ENCODE results near the gene KRT4. TPM values are rescaled to one million over a fixed set of nuclear protein-coding genes. Genes with fewer than 3 reads are reported as not detected.
A peak's percentile ranks its signal among the peaks of the same experiment; 100 is the strongest.

The KRT4 gene
- total RNA-seq, 1 experiment from 2014 or later = not detected

- TF ChIP-seq CTCF (IDR thresholded peaks at IDR 0.05 in 2 of 3, conservative IDR thresholded peaks at IDR 0.05 in 1 of 3; ENCODE audit: borderline replicate concordance in 1 of 3, insufficient read depth in 1 of 3, low read depth in 2 of 3, low read length in 2 of 3) = no peak
- no peak for TF ChIP-seq SP1 (IDR thresholded peaks at IDR 0.05; ENCODE audit: low read depth)
- TF ChIP-seq ZNF274 (IDR thresholded peaks at IDR 0.05; ENCODE audit: low read depth, low read length) = no peak
- TF ChIP-seq MAX (IDR thresholded peaks at IDR 0.05) = no peak
- TF ChIP-seq ZFX (IDR thresholded peaks at IDR 0.05) = no peak
- peak; percentile 26; the same call in 1 of the 2 replicates for TF ChIP-seq FOSL1 (IDR thresholded peaks at IDR 0.05; ENCODE audit: low read depth)
- no peak for TF ChIP-seq EGR1 (IDR thresholded peaks at IDR 0.05; ENCODE audit: low read depth)
- peak; percentile 46; the same call in 1 of the 2 replicates for ATAC-seq
- intact Hi-C loops (cut with micrococcal nuclease) = no loop called here
These were observed 15.8 kb downstream of the KRT4 start for GRCh38 chr12:52798003-52798670.

GRCh38 chr12:52797529-52797894 lies 16.4 kb downstream of the KRT4 start:
- H3K4me1 ChIP-seq (ENCODE audit: control insufficient read depth in 1 of 2, insufficient read depth in 2 of 2, low read length in 2 of 2) = peaks cover 8 to 42% of the 10 kb centered on the region in 2 experiments; a peak in 3 of 4 replicates
- intact Hi-C loops (cut with micrococcal nuclease) = no loop called here
- TF ChIP-seq TCF7L2 (IDR thresholded peaks at IDR 0.05; ENCODE audit: borderline replicate concordance, extremely low read depth, insufficient read depth, insufficient read length) = no peak
- TF ChIP-seq, protein P1, sequence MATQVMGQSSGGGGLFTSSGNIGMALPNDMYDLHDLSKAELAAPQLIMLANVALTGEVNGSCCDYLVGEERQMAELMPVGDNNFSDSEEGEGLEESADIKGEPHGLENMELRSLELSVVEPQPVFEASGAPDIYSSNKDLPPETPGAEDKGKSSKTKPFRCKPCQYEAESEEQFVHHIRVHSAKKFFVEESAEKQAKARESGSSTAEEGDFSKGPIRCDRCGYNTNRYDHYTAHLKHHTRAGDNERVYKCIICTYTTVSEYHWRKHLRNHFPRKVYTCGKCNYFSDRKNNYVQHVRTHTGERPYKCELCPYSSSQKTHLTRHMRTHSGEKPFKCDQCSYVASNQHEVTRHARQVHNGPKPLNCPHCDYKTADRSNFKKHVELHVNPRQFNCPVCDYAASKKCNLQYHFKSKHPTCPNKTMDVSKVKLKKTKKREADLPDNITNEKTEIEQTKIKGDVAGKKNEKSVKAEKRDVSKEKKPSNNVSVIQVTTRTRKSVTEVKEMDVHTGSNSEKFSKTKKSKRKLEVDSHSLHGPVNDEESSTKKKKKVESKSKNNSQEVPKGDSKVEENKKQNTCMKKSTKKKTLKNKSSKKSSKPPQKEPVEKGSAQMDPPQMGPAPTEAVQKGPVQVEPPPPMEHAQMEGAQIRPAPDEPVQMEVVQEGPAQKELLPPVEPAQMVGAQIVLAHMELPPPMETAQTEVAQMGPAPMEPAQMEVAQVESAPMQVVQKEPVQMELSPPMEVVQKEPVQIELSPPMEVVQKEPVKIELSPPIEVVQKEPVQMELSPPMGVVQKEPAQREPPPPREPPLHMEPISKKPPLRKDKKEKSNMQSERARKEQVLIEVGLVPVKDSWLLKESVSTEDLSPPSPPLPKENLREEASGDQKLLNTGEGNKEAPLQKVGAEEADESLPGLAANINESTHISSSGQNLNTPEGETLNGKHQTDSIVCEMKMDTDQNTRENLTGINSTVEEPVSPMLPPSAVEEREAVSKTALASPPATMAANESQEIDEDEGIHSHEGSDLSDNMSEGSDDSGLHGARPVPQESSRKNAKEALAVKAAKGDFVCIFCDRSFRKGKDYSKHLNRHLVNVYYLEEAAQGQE (IDR thresholded peaks at IDR 0.05; ENCODE audit: low read depth) = no peak
- TF ChIP-seq SP1 (IDR thresholded peaks at IDR 0.05; ENCODE audit: low read depth) = no peak
- TF ChIP-seq ZFX (IDR thresholded peaks at IDR 0.05) = no peak
- no peak for TF ChIP-seq EZH2phosphoT487 (IDR thresholded peaks at IDR 0.05; ENCODE audit: borderline replicate concordance)
- TF ChIP-seq YY1 (IDR thresholded peaks at IDR 0.05; ENCODE audit: extremely low read depth, insufficient replicate concordance, low read depth, low read length) = no peak

More at GRCh38 chr12:52798003-52798670, 15.8 kb downstream of the KRT4 start:
- H3K9me2 ChIP-seq (ENCODE audit: insufficient read depth) = no peaks in the 10 kb centered on the region
- H4K20me1 ChIP-seq (ENCODE audit: insufficient read depth) = no peaks in the 10 kb centered on the region
- ChIA-PET CTCF (no interaction called here), POLR2A (no interaction called here), RAD21 (ENCODE audit: low non-redundant PET in 1 of 2, low total read pairs in 2 of 2, uncharacterized antibody in 2 of 2, unreplicated experiment in 2 of 2) (no interaction called here)
- H3K4me2 ChIP-seq (ENCODE audit: low read length) = peak overlapping the region; percentile 37
- no peak overlapping the region for H2AFZ ChIP-seq (ENCODE audit: low read depth, low read length, poor library complexity, severe bottlenecking)
- H3K27me3 ChIP-seq (ENCODE audit: insufficient read depth, low read length) = no peaks in the 10 kb centered on the region
- H3K79me2 ChIP-seq (ENCODE audit: insufficient read depth, low read length) = no peaks in the 10 kb centered on the region
- peaks cover 8 to 42% of the 10 kb centered on the region in 2 experiments; a peak in 3 of 4 replicates for H3K4me1 ChIP-seq (ENCODE audit: control insufficient read depth in 1 of 2, insufficient read depth in 2 of 2, low read length in 2 of 2)
- no peaks in the 10 kb centered on the region for H3K36me3 ChIP-seq (ENCODE audit: control insufficient read depth in 1 of 2, insufficient read depth in 2 of 2, low read length in 2 of 2)
- no peak overlapping the region for H3K4me3 ChIP-seq (replicated peaks in 1 of 2; ENCODE audit: low read depth in 1 of 2, low read length in 2 of 2)
- no peak overlapping the region for H3K27ac ChIP-seq (ENCODE audit: low read depth, low read length)
- no peaks in the 10 kb centered on the region for H3K9me3 ChIP-seq (ENCODE audit: control insufficient read depth in 1 of 2, insufficient read depth in 1 of 2, low read depth in 1 of 2, low read length in 2 of 2)
- H3K9ac ChIP-seq (ENCODE audit: low read length) = no peak overlapping the region
- BruUV-seq (replicated peaks) = no TSS peak
- DNase-seq (ENCODE audit: low read depth, low spot score) = no peak

More at GRCh38 chr12:52797529-52797894, 16.4 kb downstream of the KRT4 start:
- H3K36me3 ChIP-seq (ENCODE audit: control insufficient read depth in 1 of 2, insufficient read depth in 2 of 2, low read length in 2 of 2) = no peaks in the 10 kb centered on the region
- no peak for ATAC-seq
- H3K9me3 ChIP-seq (ENCODE audit: control insufficient read depth in 1 of 2, insufficient read depth in 1 of 2, low read depth in 1 of 2, low read length in 2 of 2) = no peaks in the 10 kb centered on the region
- POLR2A ChIA-PET = no interaction called here
- no peaks in the 10 kb centered on the region for H3K9me2 ChIP-seq (ENCODE audit: insufficient read depth)
- CTCF ChIA-PET = no interaction called here
- H3K4me2 ChIP-seq (ENCODE audit: low read length) = peak overlapping the region; percentile 37; the same call in 1 of the 2 replicates
- DNase-seq (ENCODE audit: low read depth, low spot score) = no peak
- H3K4me3 ChIP-seq (replicated peaks in 1 of 2; ENCODE audit: low read depth in 1 of 2, low read length in 2 of 2) = no peak overlapping the region
- RAD21 ChIA-PET (ENCODE audit: low non-redundant PET in 1 of 2, low total read pairs in 2 of 2, uncharacterized antibody in 2 of 2, unreplicated experiment in 2 of 2) = no interaction called here
- H2AFZ ChIP-seq (ENCODE audit: low read depth, low read length, poor library complexity, severe bottlenecking) = no peak overlapping the region
- no peaks in the 10 kb centered on the region for H3K79me2 ChIP-seq (ENCODE audit: insufficient read depth, low read length)
- no peaks in the 10 kb centered on the region for H3K27me3 ChIP-seq (ENCODE audit: insufficient read depth, low read length)
- BruUV-seq (replicated peaks) = no TSS peak
- H3K27ac ChIP-seq (ENCODE audit: low read depth, low read length) = no peak overlapping the region
- no peak overlapping the region for H3K9ac ChIP-seq (ENCODE audit: low read length)
- no peaks in the 10 kb centered on the region for H4K20me1 ChIP-seq (ENCODE audit: insufficient read depth)
